ENCODE data around the gene MINDY2. TPM values are rescaled to one million over a fixed set of nuclear protein-coding genes. Genes with fewer than 3 reads are reported as not detected.

The MINDY2 gene
- total RNA-seq, 1 donor from 2014 or later: 15.5 TPM

DNA sequence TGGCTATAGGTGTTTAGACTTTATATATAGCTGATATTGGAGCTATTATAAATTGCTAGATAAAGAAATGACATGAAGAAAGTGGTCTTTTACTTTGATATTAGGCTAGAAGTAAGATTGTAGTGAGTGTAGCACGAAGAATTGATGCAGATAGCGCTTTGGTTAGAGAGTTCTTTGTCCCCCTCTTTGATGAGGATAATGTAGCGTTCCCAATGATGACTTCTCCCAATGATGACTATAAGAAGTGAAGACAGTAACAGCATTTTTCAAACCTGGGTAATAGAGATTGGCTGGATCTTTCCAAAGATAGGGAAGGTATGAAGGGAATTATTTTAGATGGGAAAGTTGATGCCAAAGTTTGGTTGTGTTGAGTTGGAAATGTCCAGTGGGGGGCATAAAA, 4.3 kb downstream of the MINDY2 start:
- H3K27me3 ChIP-seq: no peaks in the 10 kb centered on the region
- no peak overlapping the region for H3K4me3 ChIP-seq
- TF ChIP-seq POLR2AphosphoS5 (IDR thresholded peaks at IDR 0.05; ENCODE audit: insufficient read depth in 1 of 2, low read depth in 1 of 2) (no peak), CTCF (IDR thresholded peaks at IDR 0.05) (no peak), POLR2A (IDR thresholded peaks at IDR 0.05) (no peak)
- intact Hi-C loops (cut with DNase I): no loop called here
- peaks cover 46% of the 10 kb centered on the region for H3K4me1 ChIP-seq
- H3K36me3 ChIP-seq: no peaks in the 10 kb centered on the region
- H3K27ac ChIP-seq: no peak overlapping the region
- DNase-seq (ENCODE audit: extremely low spot score in 2 of 2): no peak
- H3K9me3 ChIP-seq: no peaks in the 10 kb centered on the region

DNA sequence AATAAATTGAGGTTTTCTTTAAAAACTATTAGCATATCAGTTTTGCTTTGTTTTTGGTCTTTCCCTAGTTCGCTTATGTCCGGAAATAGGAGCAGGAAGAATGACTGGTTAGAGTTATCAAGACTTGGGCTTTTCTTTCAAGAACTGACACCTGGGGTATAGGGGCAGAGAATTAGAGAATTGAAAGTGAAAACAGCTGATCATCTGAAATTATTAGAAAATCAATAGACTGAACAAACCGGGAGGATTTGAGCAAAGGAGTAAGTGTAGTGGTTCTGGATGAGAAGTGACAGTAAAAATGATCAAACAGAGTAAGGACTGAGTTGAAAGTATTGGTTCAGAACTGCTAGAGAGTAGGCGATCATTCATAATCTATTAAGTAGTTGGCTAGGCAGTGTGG, 6.0 kb downstream of the MINDY2 start:
- H3K27me3 ChIP-seq: no peaks in the 10 kb centered on the region
- TF ChIP-seq POLR2A (IDR thresholded peaks at IDR 0.05) (no peak), POLR2AphosphoS5 (IDR thresholded peaks at IDR 0.05; ENCODE audit: insufficient read depth in 1 of 2, low read depth in 1 of 2) (no peak)
- no peaks in the 10 kb centered on the region for H3K36me3 ChIP-seq
- DNase-seq (ENCODE audit: extremely low spot score in 2 of 2): no peak
- no peak overlapping the region for H3K4me3 ChIP-seq
- no peak overlapping the region for H3K27ac ChIP-seq
- intact Hi-C loops (cut with DNase I): no loop called here
- H3K9me3 ChIP-seq: no peaks in the 10 kb centered on the region
- H3K4me1 ChIP-seq: peaks cover 41% of the 10 kb centered on the region

GRCh38 chr15:58779554-58779953, 8.5 kb downstream of the MINDY2 start:
- no peak for DNase-seq (ENCODE audit: extremely low spot score in 2 of 2)
- Histone ChIP-seq H3K27ac (no peak overlapping the region), H3K36me3 (no peaks in the 10 kb centered on the region), H3K4me3 (no peak overlapping the region), H3K27me3 (no peaks in the 10 kb centered on the region), H3K9me3 (no peaks in the 10 kb centered on the region), H3K4me1 (peaks cover 17% of the 10 kb centered on the region)
- intact Hi-C loops (cut with DNase I): no loop called here
- TF ChIP-seq POLR2AphosphoS5 (IDR thresholded peaks at IDR 0.05; ENCODE audit: insufficient read depth in 1 of 2, low read depth in 1 of 2): no peak
- no peak for TF ChIP-seq POLR2A (IDR thresholded peaks at IDR 0.05)
- no peak for TF ChIP-seq CTCF (IDR thresholded peaks at IDR 0.05)

DNA sequence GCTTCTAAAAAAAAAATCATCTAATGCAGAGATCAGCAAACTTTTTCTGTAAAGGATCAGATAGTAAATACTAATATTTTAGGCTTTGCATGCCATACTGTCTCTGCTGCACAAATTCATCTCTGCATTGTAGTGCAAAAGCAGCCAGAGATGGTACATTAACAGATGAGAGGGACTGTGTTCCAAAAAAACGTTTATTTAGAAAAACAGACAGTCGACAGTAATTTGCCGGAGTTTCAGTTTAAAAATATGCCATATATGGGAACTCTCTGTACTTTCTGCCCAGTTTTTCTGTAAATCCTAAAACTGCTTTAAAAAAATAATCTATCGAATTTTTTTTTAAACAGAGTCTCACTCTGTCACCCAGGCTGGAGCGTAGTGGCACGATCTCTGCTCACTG, 14.3 kb downstream of the MINDY2 start:
- intact Hi-C loops (cut with DNase I): no loop called here
- DNase-seq (ENCODE audit: extremely low spot score in 2 of 2): no peak

DNA sequence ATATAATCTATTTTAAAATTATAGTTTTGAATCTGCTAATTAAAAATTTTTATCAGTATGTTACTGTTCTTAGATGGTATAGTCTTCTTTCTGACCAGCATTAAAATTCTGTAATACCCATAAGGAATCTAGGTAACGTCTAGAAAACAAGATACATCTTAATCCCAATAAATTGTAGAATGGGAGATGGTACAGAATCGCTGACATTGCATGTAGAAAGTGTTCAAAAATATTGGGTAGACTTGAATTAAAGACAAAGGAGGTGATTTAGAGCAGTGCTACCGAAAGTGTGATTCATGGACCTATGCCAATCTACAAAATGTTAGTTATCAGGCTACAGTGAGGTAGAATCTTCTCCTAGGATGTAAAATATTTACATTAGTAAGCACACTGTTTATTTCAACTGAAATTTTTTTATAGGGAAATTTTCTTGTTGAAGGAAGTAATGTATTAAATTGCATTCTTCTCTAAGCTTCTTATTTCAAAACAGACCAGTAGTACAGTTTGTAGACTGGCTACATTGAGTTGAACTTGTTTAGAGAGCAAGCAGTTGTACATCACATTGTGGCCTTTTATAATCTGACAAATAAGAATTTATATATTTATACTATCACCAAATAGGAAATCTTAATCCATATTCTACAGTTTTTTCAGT, 17.1 kb downstream of the MINDY2 start:
- no peak overlapping the region for H3K4me3 ChIP-seq
- no peak for TF ChIP-seq CTCF (IDR thresholded peaks at IDR 0.05)
- TF ChIP-seq POLR2A (IDR thresholded peaks at IDR 0.05): no peak
- no peak for TF ChIP-seq POLR2AphosphoS5 (IDR thresholded peaks at IDR 0.05; ENCODE audit: insufficient read depth in 1 of 2, low read depth in 1 of 2)
- no peaks in the 10 kb centered on the region for H3K27me3 ChIP-seq
- no peak overlapping the region for H3K27ac ChIP-seq
- H3K9me3 ChIP-seq: no peaks in the 10 kb centered on the region
- no peaks in the 10 kb centered on the region for H3K4me1 ChIP-seq
- no peaks in the 10 kb centered on the region for H3K36me3 ChIP-seq
- intact Hi-C loops (cut with DNase I): no loop called here
- no peak for DNase-seq (ENCODE audit: extremely low spot score in 2 of 2)

More for the DNA sequence above, 14.3 kb downstream of the MINDY2 start:
- Histone ChIP-seq H3K9me3 (no peaks in the 10 kb centered on the region), H3K4me1 (no peaks in the 10 kb centered on the region), H3K4me3 (no peak overlapping the region), H3K27me3 (no peaks in the 10 kb centered on the region), H3K27ac (peak overlapping the region; percentile 13), H3K36me3 (no peaks in the 10 kb centered on the region)
- TF ChIP-seq POLR2AphosphoS5 (IDR thresholded peaks at IDR 0.05; ENCODE audit: insufficient read depth in 1 of 2, low read depth in 1 of 2) (no peak), POLR2A (IDR thresholded peaks at IDR 0.05) (no peak), CTCF (IDR thresholded peaks at IDR 0.05) (no peak)
